Central memory CD8-positive, alpha-beta T cell (primary cell): ENCODE results near the gene SPAG6.
A peak's percentile ranks its signal among the peaks of the same experiment; 100 is the strongest.
"Not testable (repeated sequence)": the region's sequence is repeated elsewhere in the genome, so short reads cannot be mapped to it uniquely, and the experiment has no call there.

Experiments
- ATAC-seq: fragments of 150-1000 bp; cut with Tn5 transposase; replicated peaks from 2 replicates; pipeline ENCODE4 v1.10.0; 2022; ENCODE audit warnings: mild to moderate bottlenecking, moderate FRiP score, moderate number of reproducible peaks; ENCODE audit not compliant: poor library complexity, severe bottlenecking; ENCODE audit errors: extremely low read depth
- DNase-seq, 2 donors: peaks; one replicate each; pipeline ENCODE4 v3.0.0; 2021; ENCODE audit warnings: low spot score in 2 of 2
- H3K27ac Mint-ChIP-seq: one replicate; pipeline ENCODE4 v1.8.0; 2022; ENCODE audit warnings: low read depth, mild to moderate bottlenecking, moderate library complexity, mixed read lengths
- H3K27me3 Mint-ChIP-seq: one replicate; pipeline ENCODE4 v1.8.0; 2022; ENCODE audit warnings: mixed read lengths
- H3K36me3 Mint-ChIP-seq: one replicate; pipeline ENCODE4 v1.8.0; 2022; ENCODE audit warnings: mild to moderate bottlenecking, moderate library complexity, mixed read lengths; ENCODE audit not compliant: insufficient read depth
- H3K4me1 Mint-ChIP-seq: one replicate; pipeline ENCODE4 v1.8.0; 2022; ENCODE audit warnings: mixed read lengths
- H3K4me3 Mint-ChIP-seq: one replicate; pipeline ENCODE4 v1.8.0; 2022; ENCODE audit warnings: mild to moderate bottlenecking, moderate library complexity, mixed read lengths
- H3K9me3 Mint-ChIP-seq: one replicate; pipeline ENCODE4 v1.8.0; 2022; ENCODE audit warnings: mixed read lengths

Gene SPAG6

GRCh38 chr10:22340329-22341189, 4.7 kb upstream of the SPAG6 start:
- Mint-ChIP-seq H3K27me3 (peaks cover 77% of the 10 kb centered on the region), H3K36me3 (peaks cover 38% of the 10 kb centered on the region), H3K27ac (peak overlapping the region; percentile 88), H3K4me3 (peak overlapping the region; percentile 79), H3K4me1 (peaks cover 7% of the 10 kb centered on the region), H3K9me3 (no peaks in the 10 kb centered on the region)
- ATAC-seq = peak; percentile 57
- DNase-seq = peak in 1 of 2 donors; percentile 67

GRCh38 chr10:22341190-22341925, 3.9 kb upstream of the SPAG6 start:
- Mint-ChIP-seq H3K27ac (no peak overlapping the region), H3K9me3 (no peaks in the 10 kb centered on the region), H3K27me3 (peaks cover 85% of the 10 kb centered on the region), H3K4me1 (peaks cover 9% of the 10 kb centered on the region), H3K36me3 (peaks cover 40% of the 10 kb centered on the region), H3K4me3 (peak overlapping the region; percentile 79)
- DNase-seq = no peak
- ATAC-seq = no peak

GRCh38 chr10:22341926-22342196, 3.4 kb upstream of the SPAG6 start:
- no peak for ATAC-seq
- H3K4me1 Mint-ChIP-seq = peaks cover 7% of the 10 kb centered on the region

GRCh38 chr10:22342421-22342820, 2.9 kb upstream of the SPAG6 start:
- ATAC-seq = no peak
- H3K27me3 Mint-ChIP-seq = peaks cover 86% of the 10 kb centered on the region
- H3K36me3 Mint-ChIP-seq = peaks cover 34% of the 10 kb centered on the region
- no peak for DNase-seq
- no peaks in the 10 kb centered on the region for H3K9me3 Mint-ChIP-seq
- H3K4me3 Mint-ChIP-seq = no peak overlapping the region
- H3K27ac Mint-ChIP-seq = no peak overlapping the region
- peaks cover 5% of the 10 kb centered on the region for H3K4me1 Mint-ChIP-seq

More at GRCh38 chr10:22341926-22342196, 3.4 kb upstream of the SPAG6 start:
- no peak for DNase-seq
- Mint-ChIP-seq H3K27me3 (peaks cover 86% of the 10 kb centered on the region), H3K27ac (no peak overlapping the region), H3K4me3 (no peak overlapping the region), H3K36me3 (peaks cover 39% of the 10 kb centered on the region), H3K9me3 (no peaks in the 10 kb centered on the region)

GRCh38 chr10:22343731-22344130, 1.6 kb upstream of the SPAG6 start:
- no peak overlapping the region for H3K4me3 Mint-ChIP-seq
- H3K4me1 Mint-ChIP-seq = peaks cover 5% of the 10 kb centered on the region
- H3K36me3 Mint-ChIP-seq = peaks cover 34% of the 10 kb centered on the region
- H3K9me3 Mint-ChIP-seq = no peaks in the 10 kb centered on the region
- peaks cover 74% of the 10 kb centered on the region for H3K27me3 Mint-ChIP-seq
- ATAC-seq (no peak), DNase-seq (no peak)
- H3K27ac Mint-ChIP-seq = no peak overlapping the region

GRCh38 chr10:22344249-22344648, 1.0 kb upstream of the SPAG6 start:
- Mint-ChIP-seq H3K27ac (no peak overlapping the region), H3K4me1 (peaks cover 5% of the 10 kb centered on the region), H3K4me3 (no peak overlapping the region), H3K9me3 (no peaks in the 10 kb centered on the region), H3K27me3 (peaks cover 70% of the 10 kb centered on the region), H3K36me3 (peaks cover 34% of the 10 kb centered on the region)
- no peak for DNase-seq
- ATAC-seq = no peak

GRCh38 chr10:22344781-22345300, 455 bp upstream of the SPAG6 start:
- ATAC-seq (no peak), DNase-seq (no peak)
- peaks cover 34% of the 10 kb centered on the region for H3K36me3 Mint-ChIP-seq
- no peaks in the 10 kb centered on the region for H3K9me3 Mint-ChIP-seq
- H3K4me1 Mint-ChIP-seq = peaks cover 5% of the 10 kb centered on the region
- H3K27ac Mint-ChIP-seq = no peak overlapping the region
- peaks cover 67% of the 10 kb centered on the region for H3K27me3 Mint-ChIP-seq
- H3K4me3 Mint-ChIP-seq = peak overlapping the region; percentile 36

GRCh38 chr10:22346096-22346661, 883 bp downstream of the SPAG6 start:
- H3K27me3 Mint-ChIP-seq = peaks cover 62% of the 10 kb centered on the region
- peaks cover 25% of the 10 kb centered on the region for H3K36me3 Mint-ChIP-seq
- no peaks in the 10 kb centered on the region for H3K9me3 Mint-ChIP-seq
- no peak for ATAC-seq
- peaks cover 5% of the 10 kb centered on the region for H3K4me1 Mint-ChIP-seq
- peak overlapping the region; percentile 88 for H3K27ac Mint-ChIP-seq
- H3K4me3 Mint-ChIP-seq = peak overlapping the region; percentile 36
- DNase-seq = no peak

GRCh38 chr10:22349755-22350154, 4.5 kb downstream of the SPAG6 start:
- H3K9me3 Mint-ChIP-seq = no peaks in the 10 kb centered on the region
- DNase-seq = no peak
- peaks cover 5% of the 10 kb centered on the region for H3K4me1 Mint-ChIP-seq
- H3K4me3 Mint-ChIP-seq = no peak overlapping the region
- H3K36me3 Mint-ChIP-seq = peaks cover 11% of the 10 kb centered on the region
- ATAC-seq = no peak
- peaks cover 40% of the 10 kb centered on the region for H3K27me3 Mint-ChIP-seq
- no peak overlapping the region for H3K27ac Mint-ChIP-seq

GRCh38 chr10:22351131-22351703, 5.9 kb downstream of the SPAG6 start:
- H3K27me3 Mint-ChIP-seq = peaks cover 27% of the 10 kb centered on the region
- H3K36me3 Mint-ChIP-seq = peaks cover 4% of the 10 kb centered on the region
- no peak overlapping the region for H3K4me3 Mint-ChIP-seq
- no peak overlapping the region for H3K27ac Mint-ChIP-seq
- peaks cover 4% of the 10 kb centered on the region for H3K4me1 Mint-ChIP-seq
- H3K9me3 Mint-ChIP-seq = no peaks in the 10 kb centered on the region
- no peak for DNase-seq
- ATAC-seq = no peak

- peaks cover 14% of the 10 kb centered on the region for H3K27me3 Mint-ChIP-seq
- H3K4me3 Mint-ChIP-seq = no peak overlapping the region
- H3K4me1 Mint-ChIP-seq = no peaks in the 10 kb centered on the region
- DNase-seq (no peak), ATAC-seq (no peak)
- no peaks in the 10 kb centered on the region for H3K36me3 Mint-ChIP-seq
- H3K9me3 Mint-ChIP-seq = no peaks in the 10 kb centered on the region
- no peak overlapping the region for H3K27ac Mint-ChIP-seq
Observed at GRCh38 chr10:22356324-22356873, 11.1 kb downstream of the SPAG6 start.

GRCh38 chr10:22357770-22358169, 12.5 kb downstream of the SPAG6 start:
- ATAC-seq, H3K36me3 Mint-ChIP-seq, H3K9me3 Mint-ChIP-seq, H3K4me1 Mint-ChIP-seq, H3K4me3 Mint-ChIP-seq, H3K27ac Mint-ChIP-seq, DNase-seq: not testable (repeated sequence)
- H3K27me3 Mint-ChIP-seq = peaks cover 14% of the 10 kb centered on the region
